Stimulated activated CD8-positive, alpha-beta memory T cell treated with anti-CD3 and anti-CD28 coated beads, Interleukin-4, amount 100 ng/mL, for 24 hours (primary cell): ENCODE results near the gene SLC26A9.

Experiments used
- DNase-seq: peaks from one replicate; pipeline ENCODE4 v3.0.0-alpha.2; 2020; ENCODE audit warnings: low read depth

Gene SLC26A9, protein sequence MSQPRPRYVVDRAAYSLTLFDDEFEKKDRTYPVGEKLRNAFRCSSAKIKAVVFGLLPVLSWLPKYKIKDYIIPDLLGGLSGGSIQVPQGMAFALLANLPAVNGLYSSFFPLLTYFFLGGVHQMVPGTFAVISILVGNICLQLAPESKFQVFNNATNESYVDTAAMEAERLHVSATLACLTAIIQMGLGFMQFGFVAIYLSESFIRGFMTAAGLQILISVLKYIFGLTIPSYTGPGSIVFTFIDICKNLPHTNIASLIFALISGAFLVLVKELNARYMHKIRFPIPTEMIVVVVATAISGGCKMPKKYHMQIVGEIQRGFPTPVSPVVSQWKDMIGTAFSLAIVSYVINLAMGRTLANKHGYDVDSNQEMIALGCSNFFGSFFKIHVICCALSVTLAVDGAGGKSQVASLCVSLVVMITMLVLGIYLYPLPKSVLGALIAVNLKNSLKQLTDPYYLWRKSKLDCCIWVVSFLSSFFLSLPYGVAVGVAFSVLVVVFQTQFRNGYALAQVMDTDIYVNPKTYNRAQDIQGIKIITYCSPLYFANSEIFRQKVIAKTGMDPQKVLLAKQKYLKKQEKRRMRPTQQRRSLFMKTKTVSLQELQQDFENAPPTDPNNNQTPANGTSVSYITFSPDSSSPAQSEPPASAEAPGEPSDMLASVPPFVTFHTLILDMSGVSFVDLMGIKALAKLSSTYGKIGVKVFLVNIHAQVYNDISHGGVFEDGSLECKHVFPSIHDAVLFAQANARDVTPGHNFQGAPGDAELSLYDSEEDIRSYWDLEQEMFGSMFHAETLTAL

GRCh38 chr1:205943245-205943644 lies at the start of gene SLC26A9:
Gene SLC26A9 (minus strand): TSS chr1:205943456. CDS start chr1:205935820, 7,636 bp downstream.
- no peak for DNase-seq

GRCh38 chr1:205992218-205992882 lies 49.1 kb upstream of the SLC26A9 start:
- no peak for DNase-seq

- no peak for DNase-seq
Measured at GRCh38 chr1:205991237-205991636, 48.0 kb upstream of the SLC26A9 start.

DNA sequence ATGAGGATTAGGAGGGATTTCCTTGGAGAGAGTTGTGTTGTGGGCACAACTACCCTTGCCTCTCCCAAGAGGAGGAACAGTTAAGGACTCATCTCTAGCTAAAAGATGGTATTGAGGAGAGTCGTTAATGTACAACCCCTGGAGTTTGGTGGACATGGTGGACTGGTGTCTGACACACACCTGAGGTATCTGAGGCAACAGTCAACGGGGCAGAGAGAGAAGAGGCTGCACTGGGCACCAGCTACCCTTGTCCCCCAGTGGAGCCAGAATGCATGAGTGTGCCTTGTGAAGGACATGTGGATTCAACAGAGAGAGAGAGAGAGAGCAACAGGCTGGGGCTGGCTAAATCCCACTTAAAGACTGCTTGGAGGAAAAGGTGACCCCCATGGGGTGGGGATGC lies 47.0 kb upstream of the SLC26A9 start:
- no peak for DNase-seq

- DNase-seq: no peak
Measured at GRCh38 chr1:205989786-205990185, 46.5 kb upstream of the SLC26A9 start.

- DNase-seq: no peak
Measured at GRCh38 chr1:205988585-205988995, 45.3 kb upstream of the SLC26A9 start.

DNA sequence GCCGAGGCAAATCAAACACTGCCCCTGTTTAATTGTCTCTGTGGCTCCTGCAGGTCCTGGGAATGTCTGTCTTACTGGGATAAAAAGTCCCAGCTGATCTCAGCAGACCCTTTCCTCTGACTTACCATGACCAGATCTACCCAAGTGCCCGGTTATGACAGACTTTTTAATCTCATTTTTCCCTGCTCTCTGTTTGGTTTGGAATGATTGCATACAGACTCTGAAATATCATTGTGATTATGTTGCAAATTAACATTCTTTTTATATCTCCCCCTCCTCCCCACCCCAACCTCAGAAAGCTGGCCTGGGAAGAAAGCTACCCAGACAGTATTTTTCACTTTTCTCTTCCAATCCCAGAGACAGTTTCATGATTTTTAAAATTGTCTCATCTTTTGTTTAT lies 43.6 kb upstream of the SLC26A9 start:
- no peak for DNase-seq

DNA sequence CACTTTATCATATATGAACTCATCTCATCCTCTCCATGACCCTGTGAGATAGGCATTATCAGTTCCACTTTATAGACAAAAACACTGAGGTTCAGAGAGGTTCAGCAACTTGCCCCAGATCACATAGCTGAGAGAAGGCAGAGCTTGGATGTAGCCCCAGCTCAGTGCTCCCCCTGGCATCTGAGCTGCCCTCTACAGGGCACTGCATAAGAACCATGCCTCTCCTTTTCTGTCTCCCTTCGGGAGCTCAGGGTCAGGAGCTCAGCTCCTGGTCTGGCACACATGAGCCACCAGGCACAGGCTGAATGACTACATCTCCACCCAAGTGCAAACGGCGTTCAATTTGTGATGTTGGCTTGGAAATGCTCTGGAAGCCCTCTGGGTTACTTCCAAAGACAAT lies 43.0 kb upstream of the SLC26A9 start:
- no peak for DNase-seq

DNA sequence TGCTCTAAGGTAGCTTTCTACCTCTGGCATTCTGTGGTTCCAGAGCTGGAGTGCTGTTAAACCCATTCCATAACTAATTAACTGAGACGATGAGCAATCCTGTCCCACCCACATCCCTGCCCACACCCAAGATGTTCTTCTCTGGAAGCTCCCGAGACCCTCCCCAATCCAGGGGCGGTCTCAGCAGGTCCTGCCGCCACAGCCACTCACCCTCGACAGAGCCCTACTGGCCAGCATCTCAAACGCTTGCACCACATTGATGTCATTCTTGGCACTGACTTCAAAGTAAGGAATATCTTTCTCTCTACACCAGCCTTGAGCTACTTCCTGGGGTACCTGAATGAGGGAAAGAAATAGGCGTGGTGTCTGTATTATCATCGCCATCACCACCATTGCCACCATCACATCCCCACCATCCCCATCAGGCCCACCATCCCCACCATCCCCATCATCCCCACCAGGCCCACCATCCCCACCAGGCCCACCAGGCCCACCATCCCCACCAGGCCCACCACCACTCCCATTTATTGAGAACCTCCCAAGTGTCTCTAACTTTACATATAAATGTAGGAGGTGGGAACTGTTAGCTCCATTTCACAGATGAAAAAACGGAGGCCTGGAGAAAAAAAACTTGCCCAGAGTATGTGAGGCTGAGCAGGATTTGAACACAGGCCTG lies 42.2 kb upstream of the SLC26A9 start:
- no peak for DNase-seq

- no peak for DNase-seq
Measured at GRCh38 chr1:205983925-205984725, 40.9 kb upstream of the SLC26A9 start.

GRCh38 chr1:205981257-205981656 lies 38.0 kb upstream of the SLC26A9 start:
- no peak for DNase-seq

- no peak for DNase-seq
Measured at GRCh38 chr1:205980237-205980870, 37.1 kb upstream of the SLC26A9 start.

GRCh38 chr1:205979301-205979700 lies 36.0 kb upstream of the SLC26A9 start:
- no peak for DNase-seq

DNA sequence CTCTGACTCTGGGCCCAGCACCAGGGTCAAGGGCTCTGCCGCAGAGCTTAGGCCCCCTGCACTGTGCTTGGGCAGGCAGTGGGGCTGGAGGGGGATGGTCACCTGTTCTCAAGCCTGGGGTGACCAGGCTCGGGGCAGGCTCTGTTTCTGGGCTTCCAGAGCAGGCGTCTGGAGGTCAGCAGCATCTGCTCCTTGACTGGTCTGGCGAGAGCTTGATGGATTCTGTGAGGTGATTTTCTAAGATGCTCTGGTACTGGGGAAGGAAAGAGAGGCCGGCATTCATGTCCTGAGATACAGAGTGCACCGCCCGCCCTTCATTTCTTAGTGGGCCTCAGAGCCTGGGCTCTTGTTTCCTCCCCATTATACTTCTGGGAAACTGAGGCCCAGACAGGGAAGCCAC lies 35.4 kb upstream of the SLC26A9 start:
- no peak for DNase-seq

- DNase-seq: peak; percentile 62
Measured at GRCh38 chr1:205977402-205978014, 34.3 kb upstream of the SLC26A9 start.

- DNase-seq: no peak
Measured at GRCh38 chr1:205976708-205977401, 33.6 kb upstream of the SLC26A9 start.

- no peak for DNase-seq
Measured at GRCh38 chr1:205976036-205976435, 32.8 kb upstream of the SLC26A9 start.

DNA sequence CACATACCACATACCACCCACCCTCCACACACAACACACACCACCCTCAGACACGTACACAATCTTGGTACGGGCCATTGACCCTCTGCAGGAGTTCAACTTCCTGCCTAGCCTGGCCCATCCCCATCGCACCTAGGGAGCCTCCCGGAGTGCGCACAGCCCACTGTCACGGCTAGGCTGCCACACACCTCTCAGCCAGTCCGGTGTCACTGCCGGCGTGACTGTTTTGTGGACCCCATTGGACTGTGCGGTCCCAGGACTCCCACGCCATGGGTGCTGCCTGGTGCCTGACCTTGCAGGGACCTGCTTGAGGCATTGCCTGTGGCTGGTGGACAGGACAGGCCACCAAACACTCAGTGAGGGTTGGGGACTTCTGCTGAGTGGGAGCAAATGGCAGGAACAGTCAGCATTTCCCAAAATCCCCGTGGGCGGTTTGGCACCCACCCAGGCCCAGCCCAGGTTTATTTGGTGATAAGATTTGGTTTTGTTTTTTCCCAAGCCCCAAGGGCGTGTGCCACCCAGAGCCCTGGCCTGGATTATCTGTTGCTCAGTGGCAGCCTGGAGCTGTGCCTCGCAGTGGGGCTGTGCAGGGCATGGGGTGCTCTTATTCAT lies 32.2 kb upstream of the SLC26A9 start:
- DNase-seq: no peak

DNA sequence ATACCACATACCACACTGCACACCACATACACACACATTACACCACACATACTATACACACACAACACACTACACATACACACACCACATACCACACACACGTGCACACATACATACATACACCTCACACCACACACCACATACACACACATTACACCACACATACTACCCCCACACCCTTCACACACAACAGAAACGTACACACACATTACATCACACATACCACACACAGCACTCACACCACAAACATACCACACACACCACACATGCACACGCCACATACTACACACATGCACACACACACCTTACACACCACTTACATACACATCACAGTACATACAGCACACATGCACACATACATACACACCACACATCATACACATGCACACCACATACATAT lies 31.5 kb upstream of the SLC26A9 start:
- DNase-seq: no peak
